ENCODE data around the gene KRT76. TPM values are rescaled to one million over a fixed set of nuclear protein-coding genes. Genes with fewer than 3 reads are reported as not detected.

Gene KRT76
- total RNA-seq, 1 donor from 2014 or later = not detected

DNA sequence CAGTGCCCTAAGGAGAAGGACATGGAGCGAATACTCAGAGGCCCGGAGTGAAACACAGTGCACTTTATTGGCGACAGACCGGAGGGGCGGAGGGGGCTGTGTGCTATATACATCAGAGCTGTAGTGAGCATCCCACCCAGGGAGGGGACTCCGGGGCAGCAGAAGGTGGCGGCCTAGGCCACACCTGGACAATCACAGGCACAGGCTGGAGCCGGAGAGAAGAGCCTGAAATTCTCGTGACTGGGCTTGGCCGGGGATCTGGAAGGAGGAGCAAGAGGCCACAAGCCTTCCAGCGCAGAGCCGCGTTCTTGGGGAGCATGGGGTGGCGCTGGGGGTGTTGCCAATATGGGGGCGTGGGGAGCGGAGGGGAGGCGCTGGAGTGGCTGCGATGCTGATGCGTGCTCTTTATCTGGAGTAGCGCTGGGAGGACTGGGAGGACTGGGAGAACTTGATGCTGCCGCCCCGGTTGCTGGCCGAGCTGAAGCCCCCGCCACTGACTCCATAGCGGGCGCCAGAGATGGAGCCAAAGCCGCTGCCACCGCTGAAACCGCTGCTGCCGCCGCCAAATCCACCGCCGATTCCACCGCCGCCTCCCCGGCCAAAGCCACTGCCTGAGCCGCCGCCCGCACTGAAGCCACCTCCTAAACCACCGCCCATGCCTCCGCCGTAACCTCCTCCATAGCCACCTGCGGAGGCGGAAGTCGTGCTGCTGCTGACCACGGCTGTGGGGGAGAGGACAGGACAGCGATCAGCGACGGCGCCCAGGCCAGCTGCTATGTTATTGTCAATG is 12.7 kb upstream of the KRT76 start:
- intact Hi-C loops (cut with DNase I) = no loop called here
- DNase-seq (no peak), ATAC-seq (peak; percentile 38 to 44)
- Histone ChIP-seq H3K4me3 (no peak overlapping the region), H3K9me3 (no peaks in the 10 kb centered on the region), H3K4me1 (no peaks in the 10 kb centered on the region), H3K27ac (no peak overlapping the region), H3K27me3 (ENCODE audit: low read depth) (peaks cover 64% of the 10 kb centered on the region), H3K36me3 (no peaks in the 10 kb centered on the region)
- TF ChIP-seq, protein P1, sequence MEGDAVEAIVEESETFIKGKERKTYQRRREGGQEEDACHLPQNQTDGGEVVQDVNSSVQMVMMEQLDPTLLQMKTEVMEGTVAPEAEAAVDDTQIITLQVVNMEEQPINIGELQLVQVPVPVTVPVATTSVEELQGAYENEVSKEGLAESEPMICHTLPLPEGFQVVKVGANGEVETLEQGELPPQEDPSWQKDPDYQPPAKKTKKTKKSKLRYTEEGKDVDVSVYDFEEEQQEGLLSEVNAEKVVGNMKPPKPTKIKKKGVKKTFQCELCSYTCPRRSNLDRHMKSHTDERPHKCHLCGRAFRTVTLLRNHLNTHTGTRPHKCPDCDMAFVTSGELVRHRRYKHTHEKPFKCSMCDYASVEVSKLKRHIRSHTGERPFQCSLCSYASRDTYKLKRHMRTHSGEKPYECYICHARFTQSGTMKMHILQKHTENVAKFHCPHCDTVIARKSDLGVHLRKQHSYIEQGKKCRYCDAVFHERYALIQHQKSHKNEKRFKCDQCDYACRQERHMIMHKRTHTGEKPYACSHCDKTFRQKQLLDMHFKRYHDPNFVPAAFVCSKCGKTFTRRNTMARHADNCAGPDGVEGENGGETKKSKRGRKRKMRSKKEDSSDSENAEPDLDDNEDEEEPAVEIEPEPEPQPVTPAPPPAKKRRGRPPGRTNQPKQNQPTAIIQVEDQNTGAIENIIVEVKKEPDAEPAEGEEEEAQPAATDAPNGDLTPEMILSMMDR (IDR thresholded peaks at IDR 0.05) = no peak

DNA sequence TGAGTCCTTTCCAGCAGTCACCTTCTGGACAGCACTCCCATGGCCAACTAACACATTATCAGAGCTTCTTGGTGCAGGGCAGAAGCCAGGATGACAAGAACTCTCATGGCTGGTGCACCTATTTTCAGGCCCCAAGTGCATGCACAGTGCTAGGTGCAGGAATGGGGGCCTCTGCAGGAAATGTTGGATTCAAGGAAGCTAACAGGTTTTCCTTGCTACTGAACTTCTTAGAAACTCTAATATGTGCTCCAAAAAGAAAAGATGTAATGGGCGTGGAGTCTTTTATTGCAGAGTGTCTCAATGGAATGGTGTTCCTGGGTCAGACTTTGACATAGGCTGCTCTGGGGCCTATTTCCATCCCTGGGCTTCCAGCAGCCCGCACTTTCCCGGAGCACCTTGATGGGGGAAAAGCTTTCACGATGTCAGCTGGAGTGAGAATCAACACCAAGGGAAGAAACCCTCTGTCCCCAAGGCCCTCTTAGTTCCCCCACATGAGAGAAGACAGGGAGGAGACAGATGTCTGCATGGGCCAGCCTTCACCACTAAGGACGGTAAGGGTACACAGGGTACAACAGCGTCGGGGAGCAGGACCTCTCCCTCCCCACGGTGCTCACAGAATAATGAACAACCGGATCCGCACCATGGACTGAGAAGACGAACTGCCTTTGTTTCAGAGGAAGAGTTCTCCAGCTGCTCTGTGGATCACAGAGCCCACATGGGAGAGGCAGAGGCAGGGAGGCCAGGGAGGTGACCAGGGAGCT is 11.9 kb upstream of the KRT76 start:
- intact Hi-C loops (cut with DNase I) = no loop called here
- H3K27ac ChIP-seq = no peak overlapping the region
- no peaks in the 10 kb centered on the region for H3K36me3 ChIP-seq
- H3K27me3 ChIP-seq (ENCODE audit: low read depth) = peaks cover 69% of the 10 kb centered on the region
- TF ChIP-seq, protein P1 (IDR thresholded peaks at IDR 0.05) = no peak
- H3K4me3 ChIP-seq = no peak overlapping the region
- DNase-seq = no peak
- no peaks in the 10 kb centered on the region for H3K4me1 ChIP-seq
- no peak for ATAC-seq
- H3K9me3 ChIP-seq = no peaks in the 10 kb centered on the region

DNA sequence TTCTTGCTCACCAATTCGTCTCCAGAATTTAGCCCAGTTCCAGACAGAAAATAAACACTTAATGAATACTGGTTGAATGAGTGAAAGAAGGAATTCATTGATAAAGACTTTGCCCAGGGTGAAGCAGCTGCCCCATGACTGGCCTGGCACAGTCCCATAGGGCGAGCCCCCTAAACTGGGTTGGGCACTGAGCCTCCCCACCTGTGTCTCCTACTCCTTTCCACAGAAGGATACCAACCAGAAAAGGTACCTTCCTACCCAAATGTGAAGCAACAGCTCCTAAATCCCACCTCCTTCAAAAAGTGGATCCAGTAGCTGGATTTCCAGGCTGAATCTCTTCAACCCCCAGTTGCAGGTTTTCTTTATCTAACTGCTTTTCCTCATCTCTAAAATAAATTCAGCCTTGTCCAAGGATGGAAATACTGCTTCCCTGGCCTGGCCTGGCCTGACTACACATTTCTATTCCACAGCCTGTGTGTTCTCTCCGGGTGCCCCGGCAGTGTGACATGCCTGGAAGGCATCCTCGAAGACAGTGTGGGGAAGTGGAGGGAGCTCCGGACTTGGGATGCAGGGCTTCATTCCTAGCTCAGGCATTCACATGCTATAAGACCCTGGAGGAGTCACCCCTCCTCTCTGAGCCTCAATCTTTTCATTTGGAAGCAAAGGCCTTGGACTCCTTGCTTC is 11.2 kb upstream of the KRT76 start:
- ATAC-seq (no peak), DNase-seq (no peak)
- Histone ChIP-seq H3K4me3 (no peak overlapping the region), H3K27ac (no peak overlapping the region), H3K4me1 (no peaks in the 10 kb centered on the region), H3K9me3 (no peaks in the 10 kb centered on the region), H3K36me3 (no peaks in the 10 kb centered on the region), H3K27me3 (ENCODE audit: low read depth) (peaks cover 72% of the 10 kb centered on the region)
- intact Hi-C loops (cut with DNase I) = no loop called here
- TF ChIP-seq, protein P1 (IDR thresholded peaks at IDR 0.05) = no peak

DNA sequence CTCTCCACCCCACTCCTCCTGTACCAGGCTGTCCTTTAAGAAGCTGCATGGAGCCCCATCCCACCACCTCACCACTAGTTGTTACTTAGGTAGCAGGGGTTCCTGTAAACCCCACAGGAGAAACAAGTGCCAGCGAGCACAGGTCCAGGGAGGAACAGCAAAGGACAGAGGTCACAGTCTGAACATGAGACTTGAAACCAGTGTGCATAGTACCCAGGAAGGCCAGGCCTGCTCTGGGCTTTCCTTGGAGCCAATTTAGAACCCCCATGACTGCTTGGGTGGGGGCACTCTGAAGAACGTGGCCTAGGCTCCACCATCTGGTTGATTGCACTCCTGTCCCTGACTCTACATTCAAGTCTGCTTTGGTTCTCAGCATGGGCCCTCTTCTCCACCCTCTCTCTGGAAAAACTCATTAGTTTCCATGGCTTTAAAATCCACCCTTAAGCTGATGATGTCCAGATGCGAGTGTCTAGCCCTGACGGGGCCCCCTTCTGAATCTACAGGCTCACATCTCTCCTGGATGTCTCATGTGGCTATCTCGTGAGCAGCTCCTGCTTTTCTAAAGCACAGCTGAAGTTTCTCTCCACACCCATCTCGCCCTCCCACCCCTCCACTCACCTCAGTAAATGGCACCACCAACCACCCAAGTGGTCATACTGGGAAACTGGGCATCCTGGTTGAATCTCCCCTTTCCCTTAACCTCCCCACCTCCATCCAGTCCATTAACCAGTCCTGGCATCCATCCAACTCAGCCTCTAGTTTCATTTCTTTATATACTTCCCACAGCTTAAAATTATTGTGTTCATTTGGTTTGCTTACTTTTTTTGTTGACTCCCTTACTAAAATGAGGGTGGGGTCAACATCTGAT is 10.4 kb upstream of the KRT76 start:
- intact Hi-C loops (cut with DNase I) = no loop called here
- no peaks in the 10 kb centered on the region for H3K4me1 ChIP-seq
- H3K27ac ChIP-seq = no peak overlapping the region
- ATAC-seq = no peak
- DNase-seq = no peak
- H3K9me3 ChIP-seq = no peaks in the 10 kb centered on the region
- H3K4me3 ChIP-seq = no peak overlapping the region
- H3K36me3 ChIP-seq = no peaks in the 10 kb centered on the region
- H3K27me3 ChIP-seq (ENCODE audit: low read depth) = peaks cover 67% of the 10 kb centered on the region
- TF ChIP-seq, protein P1 (IDR thresholded peaks at IDR 0.05) = no peak

DNA sequence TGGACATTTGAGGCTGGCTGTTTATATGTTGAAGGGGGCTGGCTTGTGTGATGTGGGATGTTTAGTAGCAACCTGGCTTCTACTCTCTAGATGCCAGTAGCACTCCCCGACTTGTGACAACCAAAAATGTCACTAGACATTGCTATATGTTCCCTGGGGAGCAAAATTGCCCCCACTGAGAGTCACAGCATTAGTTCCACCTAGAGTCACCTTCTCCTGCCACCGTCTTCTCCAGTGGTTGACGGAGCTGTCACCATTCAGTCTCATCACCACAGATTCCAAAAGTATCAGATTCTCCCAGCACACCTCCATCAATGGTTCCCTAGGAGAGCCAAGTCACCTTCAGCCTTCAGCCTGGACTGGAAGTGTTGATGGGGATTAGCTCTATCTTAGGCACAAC is 7.8 kb upstream of the KRT76 start:
- H3K27me3 ChIP-seq (ENCODE audit: low read depth) = peaks cover 52% of the 10 kb centered on the region
- DNase-seq (no peak), ATAC-seq (no peak)
- H3K27ac ChIP-seq = no peak overlapping the region
- no peaks in the 10 kb centered on the region for H3K9me3 ChIP-seq
- H3K36me3 ChIP-seq = no peaks in the 10 kb centered on the region
- no peaks in the 10 kb centered on the region for H3K4me1 ChIP-seq
- TF ChIP-seq, protein P1 (IDR thresholded peaks at IDR 0.05) = no peak
- no peak overlapping the region for H3K4me3 ChIP-seq
- intact Hi-C loops (cut with DNase I) = no loop called here

Measured in lower lobe of right lung (tissue), 2 donors.